ENCODE data around the gene TIGAR. TPM values are rescaled to one million over a fixed set of nuclear protein-coding genes. Genes with fewer than 3 reads are reported as not detected.

The TIGAR gene
- total RNA-seq, 4 donors from 2014 or later = 1.8 to 4.4 (median 2.5) TPM

DNA sequence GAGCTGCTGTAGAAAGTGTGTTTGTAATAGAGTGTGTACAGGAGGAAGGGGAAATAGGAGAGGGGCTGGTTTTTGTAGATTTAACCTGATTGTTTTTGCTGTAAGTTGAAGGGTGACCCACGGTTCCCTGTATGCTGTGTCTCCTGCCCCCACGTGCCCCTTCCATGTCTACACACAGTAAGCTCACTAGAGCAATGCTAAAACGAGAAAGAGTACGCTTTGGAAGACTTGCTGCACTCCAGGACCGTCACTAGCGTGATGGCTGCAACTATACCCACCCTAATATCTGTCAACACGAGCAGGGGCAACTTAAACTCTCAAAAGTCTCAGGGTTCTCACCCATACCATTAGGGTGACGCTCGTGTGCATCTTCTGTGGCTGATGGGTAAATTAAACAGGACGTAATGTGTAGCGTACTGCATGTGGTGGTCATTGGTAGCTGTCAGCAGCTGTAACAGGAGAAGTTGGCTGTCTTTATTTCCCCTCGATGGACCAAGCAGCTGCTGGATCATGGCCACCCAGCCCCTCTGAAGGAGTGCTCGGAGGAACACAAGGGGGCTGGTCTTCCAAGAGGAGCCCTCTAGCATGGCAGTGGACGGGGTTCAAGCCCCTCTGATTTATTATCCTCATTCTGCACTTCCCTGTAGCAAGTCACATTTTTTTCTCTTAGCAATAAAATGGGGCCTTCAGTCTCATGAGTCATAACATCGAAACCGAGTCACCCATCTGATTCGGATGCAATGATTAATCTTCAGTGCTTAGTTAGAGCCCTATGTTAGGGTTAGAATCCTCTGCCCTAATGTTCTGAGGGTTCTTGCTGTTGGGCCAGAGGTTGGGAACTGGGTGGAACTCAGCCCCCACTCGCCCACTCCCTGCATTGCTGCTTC lies 33.4 kb upstream of the TIGAR start:
- Histone ChIP-seq H3K27me3 (no peaks in the 10 kb centered on the region), H3K4me1 (peaks cover 0 to 64% (median 36%) of the 10 kb centered on the region in 4 donors), H3K4me3 (no peak overlapping the region), H3K9me3 (no peaks in the 10 kb centered on the region), H3K36me3 (peaks cover 3 to 57% (median 9%) of the 10 kb centered on the region in 3 donors), H3K27ac (peak overlapping the region in 3 of 4 donors; percentile 19 to 85 (median 65))
- DNase-seq (ENCODE audit: low spot score in 2 of 2) = no peak
- 51 to 57% methylated on average over 18 of the region's 18 CpGs for WGBS, 2 donors
- no peak for TF ChIP-seq POLR2A (IDR thresholded peaks at IDR 0.05)
- TF ChIP-seq, protein P1, sequence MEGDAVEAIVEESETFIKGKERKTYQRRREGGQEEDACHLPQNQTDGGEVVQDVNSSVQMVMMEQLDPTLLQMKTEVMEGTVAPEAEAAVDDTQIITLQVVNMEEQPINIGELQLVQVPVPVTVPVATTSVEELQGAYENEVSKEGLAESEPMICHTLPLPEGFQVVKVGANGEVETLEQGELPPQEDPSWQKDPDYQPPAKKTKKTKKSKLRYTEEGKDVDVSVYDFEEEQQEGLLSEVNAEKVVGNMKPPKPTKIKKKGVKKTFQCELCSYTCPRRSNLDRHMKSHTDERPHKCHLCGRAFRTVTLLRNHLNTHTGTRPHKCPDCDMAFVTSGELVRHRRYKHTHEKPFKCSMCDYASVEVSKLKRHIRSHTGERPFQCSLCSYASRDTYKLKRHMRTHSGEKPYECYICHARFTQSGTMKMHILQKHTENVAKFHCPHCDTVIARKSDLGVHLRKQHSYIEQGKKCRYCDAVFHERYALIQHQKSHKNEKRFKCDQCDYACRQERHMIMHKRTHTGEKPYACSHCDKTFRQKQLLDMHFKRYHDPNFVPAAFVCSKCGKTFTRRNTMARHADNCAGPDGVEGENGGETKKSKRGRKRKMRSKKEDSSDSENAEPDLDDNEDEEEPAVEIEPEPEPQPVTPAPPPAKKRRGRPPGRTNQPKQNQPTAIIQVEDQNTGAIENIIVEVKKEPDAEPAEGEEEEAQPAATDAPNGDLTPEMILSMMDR (IDR thresholded peaks at IDR 0.05) = no peak
- TF ChIP-seq EP300 (IDR thresholded peaks at IDR 0.05) = no peak

DNA sequence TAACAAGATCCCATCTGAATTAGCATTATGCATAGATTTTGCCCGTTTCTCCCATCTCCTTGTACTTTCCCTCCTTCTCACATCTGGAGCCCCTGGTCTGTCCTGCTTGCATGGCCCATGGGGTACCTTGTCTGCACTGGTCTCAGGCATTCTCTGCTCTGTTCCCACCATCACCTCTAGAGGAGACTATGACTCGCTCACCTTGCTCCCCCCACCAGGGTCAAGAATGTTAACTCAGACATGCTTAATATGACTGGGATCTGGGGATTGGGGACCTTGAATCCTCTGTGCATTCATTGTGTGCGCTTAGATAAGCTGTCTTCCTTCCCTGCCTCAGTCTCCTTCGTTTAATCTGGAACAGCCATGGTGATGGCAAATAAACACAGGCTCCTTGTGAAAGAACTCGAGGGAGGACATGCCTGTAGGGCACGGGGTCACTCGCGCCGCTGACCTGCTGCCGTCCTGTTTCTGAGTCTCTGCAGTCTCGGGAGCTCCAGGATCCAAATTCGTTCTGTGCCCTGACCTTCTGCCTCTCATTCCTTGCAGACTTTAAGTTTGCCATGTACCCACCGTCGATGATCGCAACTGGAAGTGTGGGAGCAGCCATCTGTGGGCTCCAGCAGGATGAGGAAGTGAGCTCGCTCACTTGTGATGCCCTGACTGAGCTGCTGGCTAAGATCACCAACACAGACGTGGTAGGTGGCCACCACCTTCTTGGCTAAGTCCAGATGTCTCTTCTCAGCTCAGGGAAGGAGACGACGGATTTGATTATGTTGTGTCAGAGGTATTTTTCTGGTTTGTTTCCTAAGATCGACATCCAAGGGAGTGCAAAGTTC lies 32.5 kb upstream of the TIGAR start:
- H3K27me3 ChIP-seq = no peaks in the 10 kb centered on the region
- H3K9me3 ChIP-seq = no peaks in the 10 kb centered on the region
- no peak overlapping the region for H3K4me3 ChIP-seq
- H3K27ac ChIP-seq = peak overlapping the region in 3 of 4 donors; percentile 19 to 85 (median 65)
- peaks cover 3 to 48% (median 9%) of the 10 kb centered on the region in 3 donors for H3K36me3 ChIP-seq
- peaks cover 0 to 73% (median 38%) of the 10 kb centered on the region in 4 donors for H3K4me1 ChIP-seq
- 62 to 69% methylated on average over 20 of the region's 20 CpGs for WGBS, 2 donors
- TF ChIP-seq EP300 (IDR thresholded peaks at IDR 0.05) = no peak
- TF ChIP-seq, protein P1 (IDR thresholded peaks at IDR 0.05) = no peak
- TF ChIP-seq POLR2A (IDR thresholded peaks at IDR 0.05) = no peak
- no peak for DNase-seq (ENCODE audit: low spot score in 2 of 2)

DNA sequence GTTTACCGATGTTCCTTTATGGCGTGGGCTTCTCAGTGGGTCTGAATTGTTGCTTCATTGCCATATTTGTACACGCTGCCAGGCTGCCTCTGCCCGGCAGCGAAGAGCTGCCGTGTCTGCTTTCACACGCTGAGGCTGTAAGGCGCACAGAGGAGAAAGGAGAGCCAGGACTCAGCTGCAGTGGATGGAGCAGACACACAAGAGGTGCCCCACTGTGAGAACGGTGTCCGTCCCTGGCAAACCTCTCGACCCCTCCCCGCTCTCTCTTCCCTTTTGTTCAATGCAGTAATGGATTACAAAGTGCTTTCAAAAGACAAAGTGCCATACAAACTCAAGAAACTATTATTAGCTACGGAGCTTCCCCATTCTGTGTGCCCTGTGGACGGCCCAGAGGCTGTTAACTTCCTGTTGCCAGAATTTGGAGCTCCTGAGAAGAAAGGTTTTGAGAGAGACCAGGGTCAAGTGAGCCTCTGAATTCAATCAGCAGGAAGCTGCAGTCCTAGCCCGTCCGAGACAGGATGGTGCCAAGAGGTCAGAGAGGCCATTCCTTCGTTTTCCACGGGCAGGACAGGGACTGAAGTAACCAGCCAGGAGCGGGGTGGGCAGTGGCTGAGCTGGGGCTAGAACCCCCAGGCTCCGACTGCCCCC lies 31.7 kb upstream of the TIGAR start:
- Histone ChIP-seq H3K4me1 (peaks cover 0 to 80% (median 40%) of the 10 kb centered on the region in 4 donors), H3K9me3 (no peaks in the 10 kb centered on the region), H3K27me3 (no peaks in the 10 kb centered on the region), H3K4me3 (peak overlapping the region in 2 of 4 donors; percentile 5 to 11), H3K36me3 (peaks cover 3 to 39% (median 9%) of the 10 kb centered on the region in 3 donors), H3K27ac (peak overlapping the region in 3 of 4 donors; percentile 47 to 85 (median 65))
- WGBS, 2 donors = 39 to 45% methylated on average over 20 of the region's 20 CpGs
- TF ChIP-seq POLR2A (IDR thresholded peaks at IDR 0.05) (no peak), EP300 (IDR thresholded peaks at IDR 0.05) (no peak)
- TF ChIP-seq, protein P1 (IDR thresholded peaks at IDR 0.05) = no peak
- DNase-seq (ENCODE audit: low spot score in 2 of 2) = no peak

DNA sequence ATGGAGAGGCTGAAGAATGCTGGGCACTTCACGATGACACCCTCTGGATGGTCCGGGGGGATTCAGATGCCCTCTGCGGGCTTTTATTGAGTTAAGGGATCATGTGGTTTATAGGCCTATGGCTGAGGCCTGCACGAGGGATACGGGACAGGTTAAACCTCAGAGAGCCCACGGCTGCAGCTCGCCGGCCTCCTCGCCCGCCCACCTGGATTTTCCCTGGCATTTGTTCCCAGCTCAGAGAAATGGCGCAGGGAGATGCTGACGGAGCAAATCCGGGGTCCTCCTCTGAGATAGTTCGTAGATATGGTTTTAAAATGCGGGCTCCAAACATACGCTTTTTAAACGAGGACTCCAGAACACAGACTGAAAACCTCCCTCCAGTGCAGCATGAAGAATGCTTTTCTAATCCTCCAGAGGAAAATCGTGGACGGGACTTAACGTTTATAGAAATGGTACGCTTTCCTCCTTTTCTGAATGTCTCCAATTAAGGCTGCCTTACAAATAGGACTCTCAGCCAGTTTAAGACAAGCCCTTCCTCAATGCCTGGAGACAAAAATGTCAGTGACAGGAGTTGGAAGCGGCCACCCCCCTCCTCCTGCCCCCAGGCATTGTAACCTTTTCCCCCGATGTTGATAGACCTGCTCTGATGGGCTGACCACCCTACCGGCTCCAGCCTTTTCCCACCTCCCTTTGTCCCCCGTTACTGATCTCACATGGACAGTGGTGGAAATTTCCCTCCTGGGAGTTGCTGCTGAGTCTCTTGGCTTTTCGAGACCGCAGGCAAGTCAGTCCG lies 30.8 kb upstream of the TIGAR start:
- 75 to 78% methylated on average over 26 to 28 of the region's 28 CpGs for WGBS, 2 donors
- H3K9me3 ChIP-seq = no peaks in the 10 kb centered on the region
- peaks cover 0 to 86% (median 40%) of the 10 kb centered on the region in 4 donors for H3K4me1 ChIP-seq
- no peak for DNase-seq (ENCODE audit: low spot score in 2 of 2)
- H3K27ac ChIP-seq = peak overlapping the region in 3 of 4 donors; percentile 47 to 85 (median 65)
- no peak overlapping the region for H3K4me3 ChIP-seq
- TF ChIP-seq, protein P1 (IDR thresholded peaks at IDR 0.05) = no peak
- TF ChIP-seq EP300 (IDR thresholded peaks at IDR 0.05) (no peak), POLR2A (IDR thresholded peaks at IDR 0.05) (no peak)
- H3K36me3 ChIP-seq = peaks cover 3 to 38% (median 9%) of the 10 kb centered on the region in 3 donors
- H3K27me3 ChIP-seq = no peaks in the 10 kb centered on the region
